Kidney epithelial cell (primary cell): Measurements from ENCODE around the gene CLEC7A. TPM values are rescaled to one million over a fixed set of nuclear protein-coding genes. Genes with fewer than 3 reads are reported as not detected.

ENCODE experiments used
- DNase-seq: peaks from one replicate; pipeline ENCODE4 v3.0.0-alpha.2; 2010; ENCODE audit warnings: low read depth
- H3K27me3 ChIP-seq: 2 replicates; pipeline ENCODE4 v1.6.0; 2011; ENCODE audit warnings: low read length; ENCODE audit not compliant: control insufficient read depth, insufficient read depth
- H3K36me3 ChIP-seq: 2 replicates; pipeline ENCODE4 v1.5.1; 2011; ENCODE audit warnings: low read length; ENCODE audit not compliant: control insufficient read depth, insufficient read depth
- H3K4me3 ChIP-seq: 2 replicates; pipeline ENCODE4 v1.5.1; 2011; ENCODE audit warnings: low read depth, mild to moderate bottlenecking, control low read depth, low read length
- total RNA-seq: library from RNA; depleted of rRNA; stranded (reverse); fragments of >200 nt; gene quantifications from 2 replicates; pipeline ENCODE4 v1.2.3, GENCODE V29; 2015
- TF ChIP-seq, protein P1 (sequence below): IDR thresholded peaks from 2 replicates; pipeline ENCODE4 v1.5.1; 2011; ENCODE audit warnings: mild to moderate bottlenecking, moderate library complexity, low read length, control low read depth, inconsistent platforms; ENCODE audit not compliant: insufficient read depth, poor library complexity, severe bottlenecking

CLEC7A gene
- total RNA-seq, 1 donor from 2014 or later: 0.13 TPM

GRCh38 chr12:10171973-10172728, 42.2 kb upstream of the CLEC7A start, which contains the start of gene OLR1:
OLR1 (minus strand) TSS chr12:10172132; CDS start chr12:10172077, 55 bp downstream.
- TF ChIP-seq, protein P1, sequence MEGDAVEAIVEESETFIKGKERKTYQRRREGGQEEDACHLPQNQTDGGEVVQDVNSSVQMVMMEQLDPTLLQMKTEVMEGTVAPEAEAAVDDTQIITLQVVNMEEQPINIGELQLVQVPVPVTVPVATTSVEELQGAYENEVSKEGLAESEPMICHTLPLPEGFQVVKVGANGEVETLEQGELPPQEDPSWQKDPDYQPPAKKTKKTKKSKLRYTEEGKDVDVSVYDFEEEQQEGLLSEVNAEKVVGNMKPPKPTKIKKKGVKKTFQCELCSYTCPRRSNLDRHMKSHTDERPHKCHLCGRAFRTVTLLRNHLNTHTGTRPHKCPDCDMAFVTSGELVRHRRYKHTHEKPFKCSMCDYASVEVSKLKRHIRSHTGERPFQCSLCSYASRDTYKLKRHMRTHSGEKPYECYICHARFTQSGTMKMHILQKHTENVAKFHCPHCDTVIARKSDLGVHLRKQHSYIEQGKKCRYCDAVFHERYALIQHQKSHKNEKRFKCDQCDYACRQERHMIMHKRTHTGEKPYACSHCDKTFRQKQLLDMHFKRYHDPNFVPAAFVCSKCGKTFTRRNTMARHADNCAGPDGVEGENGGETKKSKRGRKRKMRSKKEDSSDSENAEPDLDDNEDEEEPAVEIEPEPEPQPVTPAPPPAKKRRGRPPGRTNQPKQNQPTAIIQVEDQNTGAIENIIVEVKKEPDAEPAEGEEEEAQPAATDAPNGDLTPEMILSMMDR: no peak
- no peak for DNase-seq
- H3K4me3 ChIP-seq: no peak within 1 kb of the TSS
- H3K36me3 ChIP-seq: no peaks in the 10 kb centered on the region
- H3K27me3 ChIP-seq: no peaks in the 10 kb centered on the region

DNA sequence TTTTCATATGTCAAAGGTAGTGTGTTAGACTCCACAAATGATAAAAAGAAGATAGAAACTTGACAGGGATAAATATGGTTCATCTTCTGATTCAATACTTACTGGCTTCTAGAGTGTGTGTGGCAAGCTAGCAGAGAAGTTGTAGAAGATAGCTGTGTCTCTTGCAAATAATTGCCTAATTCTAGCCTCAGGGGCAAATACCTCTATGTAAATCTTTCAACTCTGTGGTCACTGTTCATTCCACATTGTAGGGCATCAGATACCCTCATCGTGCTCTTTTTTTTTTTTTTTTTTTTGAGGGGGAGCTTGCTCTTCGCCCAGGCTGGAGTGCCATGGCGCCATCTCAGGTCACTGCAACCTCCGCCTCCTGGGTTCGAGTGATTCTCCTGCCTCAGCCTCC, 40.2 kb upstream of the CLEC7A start:
- TF ChIP-seq, protein P1: no peak
- Histone ChIP-seq H3K36me3 (no peaks in the 10 kb centered on the region), H3K4me3 (no peak overlapping the region), H3K27me3 (no peaks in the 10 kb centered on the region)
- DNase-seq: no peak

- TF ChIP-seq, protein P1: no peak
- DNase-seq: no peak
- H3K4me3 ChIP-seq: no peak overlapping the region
- no peaks in the 10 kb centered on the region for H3K36me3 ChIP-seq
- no peaks in the 10 kb centered on the region for H3K27me3 ChIP-seq
These were observed 39.1 kb upstream of the CLEC7A start for GRCh38 chr12:10169104-10169503.

GRCh38 chr12:10167599-10167998, 37.6 kb upstream of the CLEC7A start:
- Histone ChIP-seq H3K27me3 (no peaks in the 10 kb centered on the region), H3K4me3 (no peak overlapping the region), H3K36me3 (no peaks in the 10 kb centered on the region)
- no peak for DNase-seq
- TF ChIP-seq, protein P1: no peak

GRCh38 chr12:10165421-10165820, 35.4 kb upstream of the CLEC7A start:
- no peaks in the 10 kb centered on the region for H3K27me3 ChIP-seq
- H3K4me3 ChIP-seq: no peak overlapping the region
- TF ChIP-seq, protein P1: no peak
- no peak for DNase-seq
- no peaks in the 10 kb centered on the region for H3K36me3 ChIP-seq

GRCh38 chr12:10163084-10163483, 33.1 kb upstream of the CLEC7A start:
- TF ChIP-seq, protein P1: no peak
- no peak overlapping the region for H3K4me3 ChIP-seq
- no peak for DNase-seq

More at GRCh38 chr12:10163084-10163483, 33.1 kb upstream of the CLEC7A start:
- H3K36me3 ChIP-seq: no peaks in the 10 kb centered on the region
- no peaks in the 10 kb centered on the region for H3K27me3 ChIP-seq
